Neutrophil (primary cell): Measurements from ENCODE around the gene URB1.

Experiments used
- H3K27ac ChIP-seq: fragments of 200-600 bp; sonication (generic); 2 replicates; pipeline ENCODE4 v1.5.1; 2016; ENCODE audit warnings: mild to moderate bottlenecking, moderate library complexity
- H3K27me3 ChIP-seq: fragments of 200-600 bp; sonication (generic); 2 replicates; pipeline ENCODE4 v1.6.0; 2016; ENCODE audit warnings: mild to moderate bottlenecking
- H3K36me3 ChIP-seq: fragments of 200-600 bp; sonication (generic); 2 replicates; pipeline ENCODE4 v1.5.1; 2017
- H3K4me1 ChIP-seq, 2 experiments: fragments of 200-600 bp in 1 of 2; sonication (generic) in 1 of 2; 1 replicate in 1 of 2; 2 replicates in 1 of 2; pipeline versions ENCODE4 v1.5.1 to v1.6.1; 2013 to 2016; ENCODE audit warnings: low read depth in 1 of 2, low read length in 1 of 2, mild to moderate bottlenecking in 1 of 2, moderate library complexity in 1 of 2; ENCODE audit not compliant: control insufficient read depth in 1 of 2, insufficient read depth in 1 of 2
- H3K4me3 ChIP-seq, 2 experiments: fragments of 200-600 bp in 1 of 2; sonication (generic) in 1 of 2; 1 replicate in 1 of 2; 2 replicates in 1 of 2; pipeline ENCODE4 v1.5.1; 2013 to 2016; ENCODE audit warnings: low read depth in 1 of 2, low read length in 1 of 2, mild to moderate bottlenecking in 1 of 2, moderate library complexity in 1 of 2
- H3K9me3 ChIP-seq: fragments of 200-600 bp; sonication (generic); 2 replicates; pipeline ENCODE4 v1.5.1; 2016
- TF ChIP-seq, protein P1 (sequence below): fragments of 200-600 bp; sonication (generic); IDR thresholded peaks from 2 replicates; pipeline ENCODE4 v1.5.1; 2016; ENCODE audit warnings: antibody characterized with exemption

URB1 gene

DNA sequence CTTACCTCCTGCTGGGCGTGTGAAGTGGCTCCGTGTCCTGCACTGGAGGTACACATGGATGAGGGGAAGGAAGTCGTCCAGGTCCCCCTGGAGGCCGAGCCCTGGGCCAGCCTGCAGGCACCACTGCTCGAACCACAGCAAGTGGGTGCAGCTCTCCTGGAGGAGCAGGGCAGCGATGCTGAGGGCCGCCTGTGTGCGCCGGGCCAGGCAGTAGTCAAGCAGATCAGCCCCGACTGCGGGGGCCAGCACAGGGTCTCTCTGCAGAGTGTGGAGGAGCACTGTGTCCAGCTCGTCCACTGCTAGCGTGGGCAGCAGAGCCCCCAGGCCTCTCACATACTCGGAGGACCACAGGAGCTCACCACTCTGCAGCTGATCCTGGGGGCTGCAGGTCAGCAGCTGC, 45.9 kb downstream of the URB1 start:
- H3K27ac ChIP-seq: no peak overlapping the region
- H3K27me3 ChIP-seq: no peaks in the 10 kb centered on the region
- no peaks in the 10 kb centered on the region for H3K4me1 ChIP-seq
- no peaks in the 10 kb centered on the region for H3K9me3 ChIP-seq
- TF ChIP-seq, protein P1, sequence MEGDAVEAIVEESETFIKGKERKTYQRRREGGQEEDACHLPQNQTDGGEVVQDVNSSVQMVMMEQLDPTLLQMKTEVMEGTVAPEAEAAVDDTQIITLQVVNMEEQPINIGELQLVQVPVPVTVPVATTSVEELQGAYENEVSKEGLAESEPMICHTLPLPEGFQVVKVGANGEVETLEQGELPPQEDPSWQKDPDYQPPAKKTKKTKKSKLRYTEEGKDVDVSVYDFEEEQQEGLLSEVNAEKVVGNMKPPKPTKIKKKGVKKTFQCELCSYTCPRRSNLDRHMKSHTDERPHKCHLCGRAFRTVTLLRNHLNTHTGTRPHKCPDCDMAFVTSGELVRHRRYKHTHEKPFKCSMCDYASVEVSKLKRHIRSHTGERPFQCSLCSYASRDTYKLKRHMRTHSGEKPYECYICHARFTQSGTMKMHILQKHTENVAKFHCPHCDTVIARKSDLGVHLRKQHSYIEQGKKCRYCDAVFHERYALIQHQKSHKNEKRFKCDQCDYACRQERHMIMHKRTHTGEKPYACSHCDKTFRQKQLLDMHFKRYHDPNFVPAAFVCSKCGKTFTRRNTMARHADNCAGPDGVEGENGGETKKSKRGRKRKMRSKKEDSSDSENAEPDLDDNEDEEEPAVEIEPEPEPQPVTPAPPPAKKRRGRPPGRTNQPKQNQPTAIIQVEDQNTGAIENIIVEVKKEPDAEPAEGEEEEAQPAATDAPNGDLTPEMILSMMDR: no peak
- H3K4me3 ChIP-seq: no peak overlapping the region
- peaks cover 55% of the 10 kb centered on the region for H3K36me3 ChIP-seq

DNA sequence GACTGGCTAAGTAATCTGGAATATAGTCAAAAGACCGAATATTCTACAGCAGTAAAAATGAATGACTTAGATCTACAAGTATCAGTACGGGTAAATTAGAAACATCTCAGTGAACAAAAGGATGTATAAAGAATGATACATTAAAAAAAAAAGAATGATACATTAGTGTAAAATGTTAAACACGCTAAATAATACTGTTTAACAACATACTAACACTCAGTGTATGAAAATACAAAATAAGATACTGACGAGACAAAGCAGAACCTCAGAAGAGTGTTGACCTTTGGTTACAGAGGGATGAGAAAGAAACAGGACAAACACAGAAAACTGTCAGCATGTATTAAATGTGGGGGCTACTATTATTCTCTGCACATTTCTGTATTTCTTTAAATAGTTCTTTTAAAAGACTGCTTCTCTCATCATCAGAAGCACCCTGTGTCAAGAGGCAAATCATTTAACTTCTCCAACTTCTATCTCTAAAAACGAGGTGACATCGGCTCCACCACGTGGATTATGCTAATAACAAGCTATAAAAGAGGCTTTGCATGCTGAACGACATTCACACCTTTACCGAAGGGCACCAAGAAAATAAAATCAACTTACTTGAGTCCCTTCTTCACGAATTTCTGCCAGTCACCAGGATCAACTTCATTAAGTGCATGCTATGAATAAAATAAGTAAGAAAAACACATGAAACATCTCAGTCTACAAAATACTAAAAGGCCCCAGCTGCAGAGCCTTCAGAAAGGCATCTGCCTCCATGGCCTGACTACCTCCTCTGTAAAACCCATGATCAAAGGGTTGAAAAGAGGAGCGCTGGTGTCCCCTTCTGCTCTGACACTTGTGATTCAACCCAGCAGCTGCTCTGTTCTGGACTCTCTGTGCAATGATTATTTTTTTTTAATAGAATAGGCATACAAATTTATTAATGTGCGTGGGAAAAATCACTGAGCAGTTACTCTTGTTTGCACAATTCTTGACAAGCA, 51.7 kb downstream of the URB1 start:
- TF ChIP-seq, protein P1: no peak

GRCh38 chr21:32338209-32338921, 54.4 kb downstream of the URB1 start:
- H3K4me1 ChIP-seq: no peaks in the 10 kb centered on the region
- no peaks in the 10 kb centered on the region for H3K9me3 ChIP-seq
- TF ChIP-seq, protein P1: no peak
- no peak overlapping the region for H3K27ac ChIP-seq
- H3K36me3 ChIP-seq: peaks cover 7% of the 10 kb centered on the region
- no peaks in the 10 kb centered on the region for H3K27me3 ChIP-seq
- H3K4me3 ChIP-seq: no peak overlapping the region

More for the DNA sequence above, 51.7 kb downstream of the URB1 start:
- Histone ChIP-seq H3K27me3 (no peaks in the 10 kb centered on the region), H3K36me3 (peaks cover 8% of the 10 kb centered on the region), H3K4me1 (no peaks in the 10 kb centered on the region), H3K27ac (no peak overlapping the region), H3K4me3 (no peak overlapping the region), H3K9me3 (no peaks in the 10 kb centered on the region)

- TF ChIP-seq, protein P1: no peak
- H3K27ac ChIP-seq: no peak overlapping the region
Observed at GRCh38 chr21:32337206-32337605, 55.6 kb downstream of the URB1 start.

GRCh38 chr21:32336711-32337110, 56.1 kb downstream of the URB1 start:
- Histone ChIP-seq H3K4me1 (no peaks in the 10 kb centered on the region), H3K9me3 (no peaks in the 10 kb centered on the region), H3K27ac (no peak overlapping the region), H3K36me3 (peaks cover 5% of the 10 kb centered on the region), H3K4me3 (no peak overlapping the region), H3K27me3 (no peaks in the 10 kb centered on the region)
- TF ChIP-seq, protein P1: no peak

More at GRCh38 chr21:32337206-32337605, 55.6 kb downstream of the URB1 start:
- Histone ChIP-seq H3K4me1 (no peaks in the 10 kb centered on the region), H3K4me3 (no peak overlapping the region), H3K9me3 (no peaks in the 10 kb centered on the region), H3K36me3 (peaks cover 5% of the 10 kb centered on the region), H3K27me3 (no peaks in the 10 kb centered on the region)
